NCI-H2196 treated with DMSO at 0.1 percent for 48 hours (cell line): ENCODE measurements around the gene PSENEN.
"Not testable (repeated sequence)": the region's sequence is repeated elsewhere in the genome, so short reads cannot be mapped to it uniquely, and the experiment has no call there.

Experiments
- DNase-seq: peaks from one replicate; lab custom pipeline; 2025; ENCODE audit not compliant: unreplicated experiment; lab: John Stamatoyannopoulos, UW

Gene PSENEN

GRCh38 chr19:35718345-35719041 is 27.0 kb upstream of the PSENEN start:
- no peak for DNase-seq

- no peak for DNase-seq
Measured at GRCh38 chr19:35719402-35720162, 25.9 kb upstream of the PSENEN start.

- no peak for DNase-seq
Measured at GRCh38 chr19:35720163-35720524, 25.3 kb upstream of the PSENEN start.

- no peak for DNase-seq
Measured at GRCh38 chr19:35720648-35721047, 24.8 kb upstream of the PSENEN start.

- no peak for DNase-seq
Measured at GRCh38 chr19:35721374-35721773, 24.1 kb upstream of the PSENEN start.

- DNase-seq, result no peak
Measured at GRCh38 chr19:35722461-35722860, 23.0 kb upstream of the PSENEN start.

- no peak for DNase-seq
Measured at GRCh38 chr19:35722897-35723296, 22.6 kb upstream of the PSENEN start.

GRCh38 chr19:35723671-35724070 is 21.8 kb upstream of the PSENEN start:
- DNase-seq, result no peak

- not testable (repeated sequence) for DNase-seq
Measured at GRCh38 chr19:35724132-35724531, 21.3 kb upstream of the PSENEN start.

GRCh38 chr19:35724560-35724959 is 20.9 kb upstream of the PSENEN start:
- DNase-seq, result no peak

GRCh38 chr19:35725216-35725861 is 20.1 kb upstream of the PSENEN start:
- DNase-seq, result no peak

GRCh38 chr19:35727053-35727955 is 18.1 kb upstream of the PSENEN start:
- DNase-seq, result no peak

GRCh38 chr19:35727956-35728706 is 17.3 kb upstream of the PSENEN start:
- DNase-seq, result no peak

- DNase-seq, result no peak
Measured at GRCh38 chr19:35729021-35729420, 16.4 kb upstream of the PSENEN start.

- DNase-seq, result no peak
Measured at GRCh38 chr19:35729763-35730162, 15.7 kb upstream of the PSENEN start.

- no peak for DNase-seq
Measured at GRCh38 chr19:35730326-35730725, 15.1 kb upstream of the PSENEN start.

GRCh38 chr19:35731353-35731752 is 14.1 kb upstream of the PSENEN start:
- no peak for DNase-seq

- DNase-seq, result no peak
Measured at GRCh38 chr19:35731779-35732405, 13.6 kb upstream of the PSENEN start.

- DNase-seq, result no peak
Measured at GRCh38 chr19:35732540-35733179, 12.8 kb upstream of the PSENEN start.
